Omental fat pad (tissue), 4 donors: ENCODE data around the gene PRKCZ. TPM values are rescaled to one million over a fixed set of nuclear protein-coding genes. Genes with fewer than 3 reads are reported as not detected.
"Not testable (repeated sequence)": the region's sequence is repeated elsewhere in the genome, so short reads cannot be mapped to it uniquely, and the experiment has no call there.

ENCODE experiments used
- ATAC-seq: fragments of 150-250 bp; one replicate; pipeline ENCODE4 v1.9.1; 2016; ENCODE audit warnings: mild to moderate bottlenecking, moderate library complexity; ENCODE audit not compliant: low FRiP score
- DNase-seq: peaks from one replicate; pipeline ENCODE4 v3.0.0-alpha.2; 2019; ENCODE audit warnings: low spot score
- total RNA-seq, 4 donors: library from RNA; depleted of rRNA; stranded (reverse); fragments of >200 nt; gene quantifications; one replicate each; pipeline ENCODE4 v1.1.0, GENCODE V29; 2016
- TF ChIP-seq, protein P1 (sequence below), 3 donors: fragments of 450-650 bp; IDR thresholded peaks; one replicate each; pipeline ENCODE4 v1.5.1; 2016 to 2017; ENCODE audit warnings: antibody characterized with exemption in 3 of 3, mild to moderate bottlenecking in 3 of 3, moderate library complexity in 2 of 3

Gene PRKCZ
- total RNA-seq, 4 donors from 2014 or later: 2.5 to 8.1 (median 2.6) TPM

DNA sequence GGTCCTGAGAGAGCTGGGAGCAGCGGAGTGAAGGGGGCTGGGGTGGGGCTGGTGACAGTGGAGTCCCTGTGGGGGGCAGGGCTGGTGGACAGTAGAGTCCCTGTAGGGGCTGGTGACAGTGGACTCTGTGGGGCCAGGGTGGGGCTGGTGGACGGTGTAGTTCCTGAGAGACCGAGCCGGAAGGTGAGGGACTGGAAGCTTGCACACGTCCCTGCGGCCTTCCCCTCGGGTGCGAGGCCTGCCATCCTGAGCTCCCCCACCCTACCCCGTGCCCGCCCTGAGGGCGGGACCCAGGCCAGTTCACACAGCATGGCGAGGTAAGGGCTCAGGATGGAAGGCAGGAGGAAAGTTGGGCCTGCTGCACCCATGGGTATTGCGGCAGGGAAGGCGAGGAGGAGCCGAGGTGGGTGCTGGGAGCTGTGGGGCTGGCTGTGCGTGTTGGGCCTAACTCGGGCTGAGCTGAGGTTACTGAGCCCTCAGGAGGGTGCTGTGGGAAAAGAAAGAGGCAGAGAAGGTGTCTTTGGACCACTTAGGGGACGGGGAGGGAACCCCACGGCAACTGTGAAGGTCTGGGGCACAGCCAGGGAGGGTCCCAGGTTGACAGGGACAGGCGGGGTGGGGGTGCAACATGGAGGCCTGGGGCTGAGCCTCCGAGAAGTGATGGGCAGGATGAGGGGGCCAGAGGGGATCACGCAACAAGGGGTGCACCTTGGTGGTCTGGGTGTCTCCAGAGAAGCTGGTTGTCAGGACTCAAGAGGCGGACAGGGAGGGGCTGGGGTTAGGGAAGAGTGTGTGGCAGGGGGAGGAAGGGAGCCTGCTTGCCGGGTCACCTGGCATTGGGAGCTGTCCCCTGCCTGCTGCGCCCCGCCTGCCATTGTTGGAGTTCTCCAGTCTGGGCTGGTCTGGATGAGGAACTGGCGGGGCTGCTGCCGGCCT lies 60.8 kb downstream of the PRKCZ start:
- TF ChIP-seq, protein P1, sequence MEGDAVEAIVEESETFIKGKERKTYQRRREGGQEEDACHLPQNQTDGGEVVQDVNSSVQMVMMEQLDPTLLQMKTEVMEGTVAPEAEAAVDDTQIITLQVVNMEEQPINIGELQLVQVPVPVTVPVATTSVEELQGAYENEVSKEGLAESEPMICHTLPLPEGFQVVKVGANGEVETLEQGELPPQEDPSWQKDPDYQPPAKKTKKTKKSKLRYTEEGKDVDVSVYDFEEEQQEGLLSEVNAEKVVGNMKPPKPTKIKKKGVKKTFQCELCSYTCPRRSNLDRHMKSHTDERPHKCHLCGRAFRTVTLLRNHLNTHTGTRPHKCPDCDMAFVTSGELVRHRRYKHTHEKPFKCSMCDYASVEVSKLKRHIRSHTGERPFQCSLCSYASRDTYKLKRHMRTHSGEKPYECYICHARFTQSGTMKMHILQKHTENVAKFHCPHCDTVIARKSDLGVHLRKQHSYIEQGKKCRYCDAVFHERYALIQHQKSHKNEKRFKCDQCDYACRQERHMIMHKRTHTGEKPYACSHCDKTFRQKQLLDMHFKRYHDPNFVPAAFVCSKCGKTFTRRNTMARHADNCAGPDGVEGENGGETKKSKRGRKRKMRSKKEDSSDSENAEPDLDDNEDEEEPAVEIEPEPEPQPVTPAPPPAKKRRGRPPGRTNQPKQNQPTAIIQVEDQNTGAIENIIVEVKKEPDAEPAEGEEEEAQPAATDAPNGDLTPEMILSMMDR (IDR thresholded peaks at IDR 0.05): no peak
- DNase-seq (no peak), ATAC-seq (no peak)

DNA sequence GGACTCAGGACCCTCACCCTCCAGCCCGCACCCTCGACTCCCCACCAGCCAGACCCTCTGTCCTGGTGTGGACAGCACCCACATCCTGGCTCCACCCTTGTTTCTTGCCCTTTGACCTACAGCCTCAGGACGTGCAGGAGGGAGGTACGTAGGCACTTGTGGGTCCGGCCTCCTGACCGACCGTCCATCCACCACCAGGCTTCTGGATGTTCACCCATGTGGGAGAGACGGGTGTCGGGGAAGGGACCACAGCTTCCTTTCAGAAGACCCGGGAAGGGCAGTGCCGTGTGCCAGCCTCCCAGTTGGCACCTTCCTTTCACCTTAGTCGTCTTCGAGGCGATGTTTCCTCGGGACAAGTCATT lies 61.4 kb downstream of the PRKCZ start:
- TF ChIP-seq, protein P1 (IDR thresholded peaks at IDR 0.05): no peak
- ATAC-seq (no peak), DNase-seq (no peak)

DNA sequence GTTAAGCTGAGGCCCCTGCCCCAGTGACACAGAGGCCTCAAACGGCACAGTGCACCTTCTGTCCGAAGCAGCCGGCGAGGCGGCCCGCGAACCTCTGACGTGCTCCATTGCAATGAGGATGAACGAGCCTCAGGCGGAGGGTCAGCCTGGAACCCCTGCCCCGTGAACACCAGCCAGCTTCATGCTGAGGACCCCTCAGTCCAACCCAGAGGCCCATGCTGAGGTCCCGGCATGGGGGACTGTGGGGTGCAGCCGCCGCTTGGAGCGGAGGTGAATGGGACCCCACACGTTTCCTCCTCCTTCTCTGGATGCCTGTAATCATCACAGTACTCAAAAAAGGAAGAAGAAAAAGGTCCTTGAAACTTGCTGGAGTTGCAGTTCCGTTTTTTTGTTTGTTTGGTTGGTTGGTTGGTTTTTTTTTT lies 62.1 kb downstream of the PRKCZ start:
- TF ChIP-seq, protein P1 (IDR thresholded peaks at IDR 0.05): no peak
- no peak for DNase-seq
- no peak for ATAC-seq

DNA sequence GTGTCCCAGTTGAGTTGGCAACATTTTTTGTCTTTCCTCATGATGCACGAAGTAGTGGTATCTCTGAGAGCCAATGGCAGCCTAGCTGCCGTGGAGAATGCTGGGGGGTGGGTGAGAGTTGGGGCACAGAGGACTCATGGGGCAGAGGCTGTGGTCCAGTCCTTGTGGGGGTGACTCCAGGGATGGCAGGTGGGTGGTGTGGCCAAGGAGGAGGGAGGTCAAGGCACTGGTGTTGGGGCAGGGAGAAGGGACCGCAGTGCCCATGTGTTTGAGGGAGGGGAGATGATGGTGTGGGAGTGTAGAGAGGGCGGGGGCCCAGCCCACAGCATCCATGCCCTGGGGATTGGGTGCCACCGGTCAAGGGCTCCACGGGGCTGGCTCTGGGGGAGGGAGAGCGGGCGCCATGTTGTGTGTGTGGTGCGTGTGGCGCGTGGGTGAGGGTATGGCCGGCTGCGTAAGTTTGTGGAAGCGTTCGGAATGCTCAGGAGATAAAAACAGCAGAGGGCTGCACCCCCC lies 63.5 kb downstream of the PRKCZ start:
- TF ChIP-seq, protein P1 (IDR thresholded peaks at IDR 0.05): no peak
- no peak for DNase-seq
- ATAC-seq: no peak

DNA sequence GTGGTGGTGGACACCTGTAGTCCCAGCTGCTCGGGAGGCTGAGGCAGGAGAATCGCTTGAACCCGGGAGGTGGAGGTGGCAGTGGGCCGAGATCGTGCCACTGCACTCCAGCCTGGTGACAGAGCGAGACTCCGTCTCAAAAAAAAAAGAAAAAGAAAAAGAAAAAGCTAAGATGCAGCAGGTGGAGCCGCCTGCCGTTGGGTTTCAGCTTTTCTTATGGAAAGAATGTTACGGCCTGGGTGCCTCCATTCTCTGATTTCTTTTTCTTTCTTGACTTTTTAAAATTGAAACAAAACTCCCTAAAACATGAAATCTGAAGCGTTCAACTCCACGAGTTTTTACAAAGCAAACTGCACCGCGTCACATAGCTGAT lies 64.4 kb downstream of the PRKCZ start:
- not testable (repeated sequence) for ATAC-seq, DNase-seq

DNA sequence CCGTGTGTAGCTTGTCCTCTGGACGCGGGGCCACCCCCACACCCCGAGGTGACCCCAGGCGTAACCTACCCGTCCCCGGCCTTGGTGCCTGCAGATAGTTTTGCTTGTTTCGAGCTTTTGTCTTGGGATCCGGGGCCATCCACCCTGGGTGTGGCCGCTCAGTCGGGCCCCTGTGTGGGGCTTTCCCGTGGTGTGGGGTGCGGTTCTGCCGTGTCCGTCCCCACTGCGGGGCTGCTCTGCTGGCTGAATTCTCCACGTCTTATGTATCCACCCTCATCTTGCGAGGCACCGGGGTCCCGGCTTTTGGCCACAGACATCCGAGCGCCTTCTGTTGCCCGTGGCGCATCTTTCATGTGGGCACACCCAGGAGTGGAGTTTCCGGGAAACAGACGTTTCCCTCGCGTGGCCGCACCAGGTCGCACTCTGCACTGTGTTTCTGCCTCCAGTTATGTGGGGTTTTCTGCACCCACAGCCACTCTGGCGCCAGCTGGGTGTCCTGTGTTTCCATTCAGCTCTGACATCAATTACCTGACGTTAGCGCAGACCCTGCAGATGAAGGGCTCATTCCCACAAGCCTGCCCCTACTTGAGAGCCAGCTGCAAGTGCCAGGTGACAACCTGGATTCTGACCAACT lies 64.9 kb downstream of the PRKCZ start:
- DNase-seq (no peak), ATAC-seq (no peak)
- TF ChIP-seq, protein P1 (IDR thresholded peaks at IDR 0.05): no peak

DNA sequence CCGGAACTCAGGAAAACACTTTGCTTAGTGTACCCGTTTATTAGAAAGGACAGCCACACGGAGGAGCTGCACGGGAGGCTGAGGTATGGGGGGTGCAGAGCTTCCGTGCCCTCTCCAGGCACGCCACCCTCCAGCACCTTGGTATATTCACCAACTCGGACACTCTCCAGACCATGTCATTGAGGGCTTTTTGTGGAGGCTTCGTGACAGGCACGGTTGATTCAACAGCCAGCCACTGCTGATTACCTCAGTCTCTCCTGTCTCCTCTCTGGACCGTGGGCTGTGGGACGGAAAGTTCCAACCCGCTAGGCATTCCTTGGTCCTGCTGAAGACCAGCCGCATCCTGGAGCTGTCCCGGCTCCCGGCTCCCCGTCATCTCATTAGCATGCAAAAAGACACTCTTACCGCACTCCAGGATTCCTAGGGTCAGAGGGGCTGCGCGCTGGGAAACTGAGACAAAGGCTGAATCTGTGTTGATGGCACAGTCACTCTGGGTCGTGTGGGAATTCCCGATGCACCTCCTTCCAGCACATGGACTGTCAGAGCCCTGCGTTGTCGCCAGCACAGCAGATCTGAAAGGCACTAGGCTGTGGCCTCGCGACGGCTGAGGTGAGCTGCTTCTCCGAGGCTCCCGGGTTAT lies 65.6 kb downstream of the PRKCZ start:
- TF ChIP-seq, protein P1 (IDR thresholded peaks at IDR 0.05): no peak
- DNase-seq (no peak), ATAC-seq (no peak)
